Gastrocnemius medialis (tissue), 4 donors: ENCODE results near the gene JADE2. TPM values are rescaled to one million over a fixed set of nuclear protein-coding genes. Genes with fewer than 3 reads are reported as not detected.

Source experiments
- ATAC-seq, 2 donors: fragments of 150-250 bp; one replicate each; pipeline ENCODE4 v1.9.1; 2016
- DNase-seq, 2 donors: peaks; one replicate each; pipeline ENCODE4 v3.0.0-alpha.2; 2019
- H3K27ac ChIP-seq, 4 donors: fragments of 200-600 bp; sonication (generic); 1 replicate in 1 of 4; 2 replicates in 3 of 4; pipeline ENCODE4 v1.5.1; 2016 to 2018; ENCODE audit warnings: mild to moderate bottlenecking in 2 of 4, moderate library complexity in 1 of 4
- H3K27me3 ChIP-seq, 3 donors: fragments of 200-600 bp; sonication (generic) in 2 of 3; 1 replicate in 1 of 3; 2 replicates in 2 of 3; pipeline versions ENCODE4 v1.5.1 to v1.6.0; 2016 to 2019; ENCODE audit warnings: mild to moderate bottlenecking in 1 of 3, moderate library complexity in 1 of 3
- H3K36me3 ChIP-seq, 2 donors: fragments of 200-600 bp; sonication (generic) in 1 of 2; one replicate each; pipeline ENCODE4 v1.5.1; 2017 to 2018
- H3K4me1 ChIP-seq, 2 donors: fragments of 200-600 bp; sonication (generic) in 1 of 2; one replicate each; pipeline ENCODE4 v1.5.1; 2016 to 2017; ENCODE audit warnings: mild to moderate bottlenecking in 2 of 2
- H3K4me3 ChIP-seq, 4 donors: fragments of 200-600 bp; sonication (generic) in 3 of 4; 1 replicate in 1 of 4; 2 replicates in 3 of 4; pipeline ENCODE4 v1.5.1; 2016 to 2019; ENCODE audit warnings: mild to moderate bottlenecking in 2 of 4
- H3K9me3 ChIP-seq, 3 donors: fragments of 200-600 bp; sonication (generic) in 2 of 3; 1 replicate in 1 of 3; 2 replicates in 2 of 3; pipeline ENCODE4 v1.5.1; 2016 to 2019
- POLR2A ChIP-seq, 2 donors: fragments of 450-650 bp; IDR thresholded peaks; one replicate each; pipeline ENCODE4 v1.6.1; 2017; ENCODE audit warnings: antibody characterized with exemption in 2 of 2, mild to moderate bottlenecking in 2 of 2, moderate library complexity in 2 of 2
- in situ Hi-C, 4 donors: fragments of 200-750 bp; cut with MboI; loops; one replicate each; pipeline versions ENCODE4 v1.15.0 to v1.8.0; 2017; ENCODE audit warnings: low sequenced_read_pairs in 4 of 4
- intact Hi-C: fragments of 100-400 bp; cut with DNase I; formaldehyde crosslinking; loops from one replicate; pipeline ENCODE4 v1.15.1; 2023; ENCODE audit warnings: low total_unique reads
- total RNA-seq, 4 donors: library from RNA; depleted of rRNA; stranded (reverse); fragments of >200 nt; gene quantifications; one replicate each; pipeline versions ENCODE4 v1.1.0 to v1.2.3, GENCODE V29; 2016
- TF ChIP-seq, protein P1 (sequence below), 5 experiments: fragments of 450-650 bp in 3 of 5; fragments of 200-600 bp in 2 of 5; sonication (generic) in 2 of 5; IDR thresholded peaks in 4 of 5; conservative IDR thresholded peaks in 1 of 5; 1 replicate in 4 of 5; 2 replicates in 1 of 5; pipeline ENCODE4 v1.5.1; 2016 to 2019; ENCODE audit warnings: antibody characterized with exemption in 5 of 5, mild to moderate bottlenecking in 3 of 5, moderate library complexity in 3 of 5

JADE2 gene
- total RNA-seq, 4 donors from 2014 or later, result 17.3 to 44.5 (median 19.8) TPM

DNA sequence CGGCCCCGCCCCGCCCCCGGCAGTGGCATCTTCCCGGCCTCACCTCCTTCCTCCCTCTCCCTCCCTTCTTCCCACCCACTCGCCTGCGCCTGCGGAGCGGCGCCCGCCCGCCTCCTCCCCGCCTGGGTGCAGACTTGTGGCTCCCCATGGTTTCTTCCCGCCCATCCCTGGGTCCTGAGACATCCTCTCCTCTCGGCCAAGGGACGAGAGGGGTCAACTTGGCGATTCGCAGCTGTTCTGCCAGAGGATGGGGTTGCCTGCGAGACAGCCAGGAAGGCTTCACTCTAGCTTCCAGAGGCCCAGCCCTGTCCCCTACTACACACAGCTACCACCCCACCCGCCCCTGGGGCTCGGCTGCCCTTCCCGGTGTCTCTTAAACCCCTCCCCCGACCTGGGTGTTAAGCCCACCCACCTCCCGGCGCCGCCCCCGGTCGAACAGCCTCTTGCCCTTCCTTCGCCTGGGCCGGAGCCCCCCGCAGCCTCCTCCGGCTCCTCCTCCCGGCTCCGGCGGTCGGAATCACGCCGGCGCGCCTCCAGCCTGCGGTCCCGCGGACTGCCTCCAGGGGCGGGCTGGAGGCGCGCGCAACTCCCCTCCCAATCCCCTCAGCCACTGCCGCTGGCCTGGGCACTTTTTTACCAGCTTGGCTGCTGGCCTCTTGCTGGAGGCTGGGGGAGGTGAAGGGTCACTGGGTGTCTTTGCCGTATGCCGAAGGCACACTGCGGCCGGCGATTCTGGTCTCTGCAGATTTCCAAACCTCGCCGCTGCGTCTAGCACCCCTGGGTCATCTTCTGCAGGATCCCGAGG lies 1.9 kb downstream of the JADE2 start:
- Histone ChIP-seq H3K36me3 (no peaks in the 10 kb centered on the region), H3K4me1 (peaks cover 44 to 49% of the 10 kb centered on the region in 2 donors), H3K9me3 (no peaks in the 10 kb centered on the region), H3K4me3 (peak overlapping the region; percentile 71 to 78 (median 72)), H3K27me3 (no peaks in the 10 kb centered on the region), H3K27ac (peak overlapping the region; percentile 93 to 97 (median 96))
- peak; percentile 39 to 42 for ATAC-seq
- DNase-seq, result peak; percentile 62 to 78
- TF ChIP-seq, protein P1, sequence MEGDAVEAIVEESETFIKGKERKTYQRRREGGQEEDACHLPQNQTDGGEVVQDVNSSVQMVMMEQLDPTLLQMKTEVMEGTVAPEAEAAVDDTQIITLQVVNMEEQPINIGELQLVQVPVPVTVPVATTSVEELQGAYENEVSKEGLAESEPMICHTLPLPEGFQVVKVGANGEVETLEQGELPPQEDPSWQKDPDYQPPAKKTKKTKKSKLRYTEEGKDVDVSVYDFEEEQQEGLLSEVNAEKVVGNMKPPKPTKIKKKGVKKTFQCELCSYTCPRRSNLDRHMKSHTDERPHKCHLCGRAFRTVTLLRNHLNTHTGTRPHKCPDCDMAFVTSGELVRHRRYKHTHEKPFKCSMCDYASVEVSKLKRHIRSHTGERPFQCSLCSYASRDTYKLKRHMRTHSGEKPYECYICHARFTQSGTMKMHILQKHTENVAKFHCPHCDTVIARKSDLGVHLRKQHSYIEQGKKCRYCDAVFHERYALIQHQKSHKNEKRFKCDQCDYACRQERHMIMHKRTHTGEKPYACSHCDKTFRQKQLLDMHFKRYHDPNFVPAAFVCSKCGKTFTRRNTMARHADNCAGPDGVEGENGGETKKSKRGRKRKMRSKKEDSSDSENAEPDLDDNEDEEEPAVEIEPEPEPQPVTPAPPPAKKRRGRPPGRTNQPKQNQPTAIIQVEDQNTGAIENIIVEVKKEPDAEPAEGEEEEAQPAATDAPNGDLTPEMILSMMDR (IDR thresholded peaks at IDR 0.05 in 4 of 5, conservative IDR thresholded peaks at IDR 0.05 in 1 of 5), result peak; percentile 96 to 98 (median 97)
- peak; percentile 54 to 59 for TF ChIP-seq POLR2A (IDR thresholded peaks at IDR 0.05)
- in situ Hi-C loops, result loop anchor here in 3 of 4 donors (5.0 to 10.0 kb wide), 2 partner anchors 47 to 55 kb away; no protein-coding TSS in a partner anchor
- intact Hi-C loops, result loop anchor here (1.0 to 5.0 kb wide), 7 partner anchors 51 to 350 kb away; partner anchors contain the start of genes CAMLG, SEC24A and SKP1

DNA sequence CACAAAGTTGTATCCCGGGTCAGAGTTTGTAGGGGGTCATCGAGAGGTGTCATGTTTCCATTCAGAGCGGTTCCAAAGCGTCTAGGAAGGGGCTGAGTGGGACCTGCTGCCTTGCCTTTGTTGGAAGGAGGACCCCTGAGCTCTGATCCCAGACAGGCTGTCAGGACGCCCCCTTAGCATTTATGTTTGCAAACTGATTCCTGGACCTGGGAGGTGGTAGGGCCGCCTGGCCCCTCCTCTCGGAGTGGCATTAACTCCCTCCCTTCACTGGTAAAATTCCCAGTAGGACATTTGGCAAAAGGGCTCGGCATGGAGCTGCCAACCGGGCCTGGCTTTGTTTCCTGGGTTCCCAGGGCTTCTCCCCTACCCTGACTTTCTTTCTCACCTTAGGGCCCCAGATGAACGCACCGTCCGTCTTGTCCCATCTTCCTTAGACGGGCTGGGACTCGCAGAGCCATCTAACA lies 2.5 kb downstream of the JADE2 start:
- peak overlapping the region; percentile 71 to 78 (median 72) for H3K4me3 ChIP-seq
- TF ChIP-seq POLR2A (IDR thresholded peaks at IDR 0.05), result no peak
- TF ChIP-seq, protein P1 (IDR thresholded peaks at IDR 0.05 in 4 of 5, conservative IDR thresholded peaks at IDR 0.05 in 1 of 5), result no peak
- H3K36me3 ChIP-seq, result no peaks in the 10 kb centered on the region
- no peak for DNase-seq
- no peaks in the 10 kb centered on the region for H3K27me3 ChIP-seq
- no peak for ATAC-seq
- H3K27ac ChIP-seq, result peak overlapping the region; percentile 93 to 97 (median 96)
- intact Hi-C loops (loop anchor here (1.0 to 5.0 kb wide), 7 partner anchors 50 to 351 kb away; partner anchors contain the start of genes CAMLG, SEC24A and SKP1), in situ Hi-C loops (loop anchor here in 3 of 4 donors (5.0 to 10.0 kb wide), 2 partner anchors 47 to 54 kb away; no protein-coding TSS in a partner anchor)
- peaks cover 48 to 56% of the 10 kb centered on the region in 2 donors for H3K4me1 ChIP-seq
- no peaks in the 10 kb centered on the region for H3K9me3 ChIP-seq

DNA sequence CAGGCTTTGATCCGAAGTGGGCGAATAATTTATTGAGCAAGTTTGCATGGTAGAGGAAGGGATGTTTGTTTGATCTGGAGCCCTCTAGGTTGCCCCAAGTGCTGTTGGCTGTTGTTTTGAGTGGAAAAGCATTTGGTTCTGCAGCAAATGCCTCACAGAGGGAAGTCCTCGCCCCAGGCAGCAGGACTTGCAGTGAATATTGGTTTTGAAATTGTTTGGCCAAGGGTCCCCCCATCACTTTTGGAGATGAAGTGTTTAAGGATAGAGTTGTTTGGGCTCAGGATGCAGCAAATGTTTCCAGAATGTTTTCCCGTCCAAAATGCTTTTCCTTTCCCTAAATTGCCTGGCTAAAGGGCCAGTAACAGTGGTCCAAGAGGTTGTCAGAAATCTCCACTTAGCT lies 3.1 kb downstream of the JADE2 start:
- TF ChIP-seq, protein P1 (IDR thresholded peaks at IDR 0.05 in 4 of 5, conservative IDR thresholded peaks at IDR 0.05 in 1 of 5), result no peak
- TF ChIP-seq POLR2A (IDR thresholded peaks at IDR 0.05), result no peak
- intact Hi-C loops (loop anchor here (5.0 kb wide), 2 partner anchors 209 to 351 kb away; partner anchors contain the start of genes CAMLG and SKP1), in situ Hi-C loops (loop anchor here in 3 of 4 donors (5.0 to 10.0 kb wide), 2 partner anchors 46 to 54 kb away; no protein-coding TSS in a partner anchor)
- no peak overlapping the region for H3K4me3 ChIP-seq
- H3K9me3 ChIP-seq, result no peaks in the 10 kb centered on the region
- H3K27ac ChIP-seq, result peak overlapping the region in 3 of 4 donors; percentile 94 to 97 (median 97)
- H3K36me3 ChIP-seq, result no peaks in the 10 kb centered on the region
- DNase-seq (no peak), ATAC-seq (no peak)
- H3K27me3 ChIP-seq, result no peaks in the 10 kb centered on the region
- peaks cover 51 to 56% of the 10 kb centered on the region in 2 donors for H3K4me1 ChIP-seq

DNA sequence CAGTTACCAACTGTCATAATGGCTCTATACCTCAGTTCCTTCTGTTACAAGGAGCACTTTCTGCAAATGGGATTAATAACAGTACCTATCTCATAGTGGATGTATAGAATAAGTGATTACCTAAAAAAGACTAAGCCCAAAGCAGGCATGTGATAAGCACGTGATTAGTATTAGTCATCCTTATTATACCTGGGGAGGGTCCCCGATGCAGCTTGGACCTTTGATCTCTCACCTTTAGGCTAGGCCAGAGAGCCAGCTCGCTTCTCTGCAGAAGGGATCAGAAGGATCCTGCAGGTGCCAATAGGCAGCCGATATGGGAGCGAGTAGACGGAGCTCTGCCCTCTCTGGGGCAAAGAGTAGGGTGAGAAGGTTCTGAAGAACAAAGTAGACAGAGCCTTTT lies 4.0 kb downstream of the JADE2 start:
- peak overlapping the region in 1 of 4 donors; percentile 56 for H3K27ac ChIP-seq
- no peaks in the 10 kb centered on the region for H3K36me3 ChIP-seq
- no peak overlapping the region for H3K4me3 ChIP-seq
- no peak for TF ChIP-seq POLR2A (IDR thresholded peaks at IDR 0.05)
- TF ChIP-seq, protein P1 (IDR thresholded peaks at IDR 0.05 in 4 of 5, conservative IDR thresholded peaks at IDR 0.05 in 1 of 5), result no peak
- no peak for DNase-seq
- no peak for ATAC-seq
- no peaks in the 10 kb centered on the region for H3K9me3 ChIP-seq
- in situ Hi-C loops, result loop anchor here in 3 of 4 donors (5.0 to 10.0 kb wide), 2 partner anchors 45 to 53 kb away; no protein-coding TSS in a partner anchor
- H3K4me1 ChIP-seq, result peaks cover 46 to 51% of the 10 kb centered on the region in 2 donors
- intact Hi-C loops, result loop anchor here (5.0 kb wide), 2 partner anchors 208 to 352 kb away; partner anchors contain the start of genes CAMLG and SKP1
- H3K27me3 ChIP-seq, result no peaks in the 10 kb centered on the region
